HepG2 (cell line): Measurements from ENCODE around the gene SMIM1. TPM values are rescaled to one million over a fixed set of nuclear protein-coding genes. Genes with fewer than 3 reads are reported as not detected.

Experiments
- ATAC-seq: fragments of 200-7000 bp; cut with Tn5 transposase; 3 replicates; pipeline ENCODE4 v1.9.1; 2020; ENCODE audit warnings: mild to moderate bottlenecking, moderate library complexity
- BruUV-seq: library from RNA; stranded (reverse); fragments of 400-500 nt; replicated peaks from 2 replicates; lab custom pipeline; 2021; lab: Mats Ljungman, UMichigan
- CTCF ChIA-PET: fragments of 300-600 bp; formaldehyde crosslinking; extraction: SDS; loops from one replicate; lab custom pipeline; 2021; ENCODE audit warnings: low total read pairs, inconsistent platforms, low intra/inter-chr PET ratio; lab: Yijun Ruan, JAX
- POLR2A ChIA-PET: fragments of 350-600 bp; sonication (Branson Sonifier 250); formaldehyde crosslinking; loops from one replicate; lab custom pipeline; 2020; ENCODE audit warnings: antibody characterized with exemption, inconsistent platforms; lab: Yijun Ruan, JAX
- DNase-seq: peaks from one replicate; pipeline ENCODE4 v3.0.0-alpha.2; 2015; ENCODE audit warnings: low spot score
- FAIRE-seq: peaks from 3 replicates; lab custom pipeline; 2011; peaks lifted over from hg19 to GRCh38; lab: Jason Lieb, UNC
- H2AFZ ChIP-seq: one replicate; pipeline ENCODE4 v1.6.1; 2011; ENCODE audit warnings: low read length, inconsistent platforms
- H3K27ac ChIP-seq: fragments of 300-600 bp; 3 replicates; pipeline ENCODE4 v1.8.0; 2011; ENCODE audit warnings: mixed run types, mild to moderate bottlenecking, mixed read lengths, low read length, inconsistent platforms; ENCODE audit not compliant: insufficient read depth; ENCODE audit errors: extremely low read length
- H3K27me3 ChIP-seq, 2 experiments: fragments of 200-600 bp in 1 of 2; 2 replicates in 1 of 2; 3 replicates in 1 of 2; pipeline versions ENCODE4 v1.6.0 to v1.8.0; 2011; ENCODE audit warnings: low read length in 2 of 2, mild to moderate bottlenecking in 2 of 2, moderate library complexity in 2 of 2, inconsistent platforms in 1 of 2; ENCODE audit not compliant: insufficient read depth in 2 of 2, control insufficient read depth in 1 of 2
- H3K36me3 ChIP-seq, 2 experiments: fragments of 200-600 bp in 1 of 2; replicated peaks in 1 of 2; 2 replicates in 1 of 2; 3 replicates in 1 of 2; pipeline versions ENCODE4 v1.5.1 to v1.8.0; 2011; ENCODE audit warnings: low read length in 2 of 2, inconsistent platforms in 1 of 2; ENCODE audit not compliant: insufficient read depth in 2 of 2, control insufficient read depth in 1 of 2
- H3K4me1 ChIP-seq: 2 replicates; pipeline ENCODE4 v1.5.1; 2012; ENCODE audit warnings: low read length, inconsistent platforms; ENCODE audit not compliant: insufficient read depth
- H3K4me2 ChIP-seq: 2 replicates; pipeline ENCODE4 v1.6.0; 2011; ENCODE audit warnings: low read depth, low read length, inconsistent platforms
- H3K4me3 ChIP-seq, 3 experiments: fragments of 200-600 bp in 1 of 3; sonication (generic), shearing (Covaris generic) in 1 of 3; replicated peaks in 1 of 3; 2 replicates each; pipeline ENCODE4 v1.5.1; 2011 to 2016; ENCODE audit warnings: low read length in 3 of 3, inconsistent platforms in 2 of 3, low read depth in 2 of 3, mild to moderate bottlenecking in 2 of 3, control low read depth in 1 of 3, mixed read lengths in 1 of 3; ENCODE audit not compliant: insufficient read depth in 1 of 3
- H3K79me2 ChIP-seq: one replicate; pipeline ENCODE4 v1.6.1; 2011; ENCODE audit warnings: low read length, inconsistent platforms; ENCODE audit not compliant: insufficient read depth
- H3K9ac ChIP-seq: 2 replicates; pipeline ENCODE4 v1.6.0; 2011; ENCODE audit warnings: mild to moderate bottlenecking, low read depth, low read length, inconsistent platforms; ENCODE audit not compliant: insufficient read depth
- H3K9me3 ChIP-seq: 2 replicates; pipeline ENCODE4 v1.5.1; 2012; ENCODE audit warnings: mild to moderate bottlenecking, low read length
- H4K20me1 ChIP-seq: 2 replicates; pipeline ENCODE4 v1.6.0; 2011; ENCODE audit warnings: inconsistent platforms, mild to moderate bottlenecking, low read length, moderate library complexity; ENCODE audit not compliant: insufficient read depth
- FOXP1 ChIP-seq, 2 experiments: fragments of 450-650 bp in 1 of 2; IDR thresholded peaks; 2 replicates each; pipeline ENCODE4 v1.6.1; 2017 to 2018; ENCODE audit warnings: antibody characterized with exemption in 1 of 2
- MLX ChIP-seq: IDR thresholded peaks from 2 replicates; pipeline ENCODE4 v1.6.1; 2016
- POLR2AphosphoS2 ChIP-seq: IDR thresholded peaks from 2 replicates; pipeline ENCODE4 v1.6.1; 2011; ENCODE audit warnings: low read depth, low read length, improper control_type of control experiment
- RBM22 ChIP-seq: fragments of 200-400 bp; formaldehyde crosslinking; optimal IDR thresholded peaks from 2 replicates; pipeline ENCODE3; 2017; ENCODE audit warnings: mild to moderate bottlenecking, low read length, moderate library complexity
- SP1 ChIP-seq, 2 experiments: fragments of 450-650 bp in 1 of 2; sonication (generic) in 1 of 2; formaldehyde crosslinking in 1 of 2; IDR thresholded peaks; 2 replicates each; pipeline versions ENCODE4 v1.4.0 to v1.6.1; 2016 to 2020; ENCODE audit warnings: missing genetic modification reagents in 1 of 2
- SP4 ChIP-seq: sonication (generic); formaldehyde crosslinking; IDR thresholded peaks from 2 replicates; pipeline ENCODE4 v1.8.1; 2023; ENCODE audit warnings: mild to moderate bottlenecking, missing genetic modification reagents
- U2AF2 ChIP-seq: fragments of 200-400 bp; formaldehyde crosslinking; IDR thresholded peaks from 2 replicates; pipeline ENCODE4 v1.6.1; 2017; ENCODE audit warnings: low read depth, mild to moderate bottlenecking, low read length
- UBTF ChIP-seq: sonication (generic); formaldehyde crosslinking; IDR thresholded peaks from 2 replicates; pipeline ENCODE4 v1.4.0; 2020; ENCODE audit warnings: mild to moderate bottlenecking, missing genetic modification reagents
- XBP1 ChIP-seq: sonication (generic); formaldehyde crosslinking; IDR thresholded peaks from 2 replicates; pipeline ENCODE4 v1.5.0; 2020; ENCODE audit warnings: missing genetic modification reagents
- ZNF121 ChIP-seq: sonication (generic); formaldehyde crosslinking; IDR thresholded peaks from 2 replicates; pipeline ENCODE4 v1.5.0; 2020; ENCODE audit warnings: mild to moderate bottlenecking, missing genetic modification reagents
- ZNF253 ChIP-seq: sonication (generic); formaldehyde crosslinking; IDR thresholded peaks from 2 replicates; pipeline ENCODE4 v1.8.0; 2022; ENCODE audit warnings: mild to moderate bottlenecking, missing genetic modification reagents, borderline replicate concordance
- ZNF343 ChIP-seq: sonication (generic); formaldehyde crosslinking; IDR thresholded peaks from 2 replicates; pipeline ENCODE4 v1.4.0; 2020; ENCODE audit warnings: mild to moderate bottlenecking, missing genetic modification reagents
- ZNF749 ChIP-seq: sonication (generic); formaldehyde crosslinking; IDR thresholded peaks from 2 replicates; pipeline ENCODE4 v1.8.0; 2022; ENCODE audit warnings: mild to moderate bottlenecking, missing genetic modification reagents, moderate library complexity, borderline replicate concordance
- ZNF841 ChIP-seq: sonication (generic); formaldehyde crosslinking; IDR thresholded peaks from 2 replicates; pipeline ENCODE4 v1.8.1; 2023; ENCODE audit warnings: missing genetic modification reagents, borderline replicate concordance
- WGBS: methylation state at CpG from one replicate; pipeline ENCODE4 v1.1.6; 2017; ENCODE audit warnings: low lambda C conversion rate; 5-methylcytosine and 5-hydroxymethylcytosine counted together
- in situ Hi-C: cut with HindIII; loops from 2 replicates; pipeline ENCODE4 v1.10.0; 2017; ENCODE audit warnings: low pct_unique_long_range_greater_than_20kb; ENCODE audit not compliant: extremely low pct_ligation_motif_present
- intact Hi-C: fragments of 100-400 bp; cut with micrococcal nuclease; formaldehyde crosslinking; loops from one replicate; pipeline ENCODE4 v1.10.0; 2022; ENCODE audit not compliant: unreplicated experiment
- polyA plus RNA-seq, 8 experiments: library from polyadenylated mRNA; depleted of rRNA in 3 of 8; stranded (reverse) in 7 of 8; unstranded in 1 of 8; fragments of >200 nt; fragmentation: Illumina TruSeq in 4 of 8; extraction: Trizol in 4 of 8; gene quantifications; 2 replicates each; pipeline versions ENCODE4 v1.2.1 to v1.2.3, GENCODE V29; 2011 to 2016; ENCODE audit warnings: low read depth in 4 of 8, missing spikeins in 1 of 8, mixed read lengths in 1 of 8; ENCODE audit not compliant: insufficient read depth in 1 of 8
- total RNA-seq, 5 experiments: library from RNA; depleted of rRNA; stranded (reverse); fragments of >200 nt; fragmentation: Illumina TruSeq; extraction: Trizol; gene quantifications; 2 replicates each; pipeline ENCODE4 v1.2.3, GENCODE V29; 2016; ENCODE audit warnings: low read depth in 1 of 5

The SMIM1 gene
- total and polyA plus RNA-seq, 2 of the 13 experiments (the other 11 are each of a cell fraction or from before 2014, with no cell fraction given) = 12.4 to 56.3 TPM

- no TSS peak for BruUV-seq
- Histone ChIP-seq H3K27ac (no peak overlapping the region), H3K9me3 (no peaks in the 10 kb centered on the region), H3K4me2 (no peak overlapping the region), H4K20me1 (no peaks in the 10 kb centered on the region)
- 93% methylated on average over 4 of the region's 6 CpGs for WGBS
- DNase-seq (no peak), ATAC-seq (no peak)
- intact Hi-C loops = no loop called here
- POLR2A ChIA-PET = no interaction called here
- no peak for TF ChIP-seq ZNF121 (CRISPR knock-in tag)
- no peak for TF ChIP-seq ZNF841 (CRISPR knock-in tag)
- TF ChIP-seq POLR2AphosphoS2 = no peak
- no peak for TF ChIP-seq U2AF2
- no peak for TF ChIP-seq FOXP1 (IDR thresholded peaks at IDR 0.05)
- TF ChIP-seq FOXP1 (CRISPR knock-in tag; IDR thresholded peaks at IDR 0.05) = no peak
- no peak for TF ChIP-seq UBTF (CRISPR knock-in tag)
- TF ChIP-seq XBP1 = no peak
- TF ChIP-seq SP4 = no peak
- no peak for TF ChIP-seq SP1 (IDR thresholded peaks at IDR 0.05)
- no peak for TF ChIP-seq SP1 (CRISPR knock-in tag; IDR thresholded peaks at IDR 0.05)
- TF ChIP-seq ZNF749 (CRISPR knock-in tag) = no peak
- TF ChIP-seq ZNF343 (CRISPR knock-in tag) = no peak
- TF ChIP-seq ZNF253 = no peak
- no peak for TF ChIP-seq RBM22
- TF ChIP-seq MLX (CRISPR knock-in tag) = no peak
- TF ChIP-seq, all 625 proteins: peak for 0
- no peak overlapping the region for H3K4me3 ChIP-seq
- no peak for FAIRE-seq
- H3K4me1 ChIP-seq = no peaks in the 10 kb centered on the region
- no peaks in the 10 kb centered on the region for H3K27me3 ChIP-seq
- no peaks in the 10 kb centered on the region for H3K79me2 ChIP-seq
- peaks cover 10 to 30% of the 10 kb centered on the region in 2 experiments; a peak in 4 of 5 replicates for H3K36me3 ChIP-seq
- no peak overlapping the region for H2AFZ ChIP-seq
- H3K9ac ChIP-seq = no peak overlapping the region
- in situ Hi-C loops = no loop called here
- CTCF ChIA-PET = no interaction called here
These were observed 48.5 kb downstream of the SMIM1 start for GRCh38 chr1:3821004-3821403.
